OCI-LY3 (cell line): ENCODE results near the gene ADD3.

ENCODE experiments used
- H2AFZ ChIP-seq: fragments of 200-600, 300-600 bp; shearing (Covaris generic); 2 replicates; pipeline ENCODE4 v1.6.0; 2014; ENCODE audit warnings: antibody characterized with exemption, low read depth, low read length
- H3K27ac ChIP-seq: fragments of 200-600, 300-600 bp; sonication (generic); 2 replicates; pipeline ENCODE4 v1.5.1; 2014; ENCODE audit warnings: mild to moderate bottlenecking, low read length, moderate library complexity, mixed read lengths
- H3K27me3 ChIP-seq: fragments of 200-600, 300-600 bp; sonication (generic); 2 replicates; pipeline ENCODE4 v1.6.1; 2014; ENCODE audit warnings: low read depth, low read length, mixed read lengths
- H3K36me3 ChIP-seq: fragments of 200-600, 300-600 bp; sonication (generic); replicated peaks from 2 replicates; pipeline ENCODE3; 2014; ENCODE audit warnings: low read depth, low read length, mixed read lengths
- H3K4me1 ChIP-seq: fragments of 300-600, 200-600 bp; sonication (generic); 2 replicates; pipeline ENCODE4 v1.6.1; 2014; ENCODE audit warnings: low read length, mixed read lengths
- H3K4me2 ChIP-seq: fragments of 200-600, 300-600 bp; sonication (generic); 2 replicates; pipeline ENCODE4 v1.6.1; 2014; ENCODE audit warnings: low read length, mixed read lengths
- H3K4me3 ChIP-seq: fragments of 300-600, 200-600 bp; sonication (generic); 2 replicates; pipeline ENCODE4 v1.5.1; 2014; ENCODE audit warnings: antibody characterized with exemption, mild to moderate bottlenecking, low read length, moderate library complexity
- H3K79me2 ChIP-seq: fragments of 300-600, 200-600 bp; shearing (Covaris generic); 2 replicates; pipeline ENCODE4 v1.6.1; 2014; ENCODE audit warnings: mild to moderate bottlenecking, low read length, mixed read lengths
- H3K9ac ChIP-seq: fragments of 300-600, 200-600 bp; shearing (Covaris generic); 2 replicates; pipeline ENCODE4 v1.6.0; 2014; ENCODE audit warnings: mild to moderate bottlenecking, low read length, moderate library complexity
- H3K9me3 ChIP-seq: fragments of 200-600, 300-600 bp; shearing (Covaris generic); 2 replicates; pipeline ENCODE4 v1.6.1; 2014; ENCODE audit warnings: low read length, mixed read lengths; ENCODE audit not compliant: insufficient read depth
- H4K20me1 ChIP-seq: fragments of 200-600, 300-600 bp; sonication (generic); 2 replicates; pipeline ENCODE4 v1.6.1; 2016; ENCODE audit warnings: low read length, mixed read lengths; ENCODE audit not compliant: insufficient read depth
- EZH2phosphoT487 ChIP-seq: fragments of 200-600 bp; shearing (Covaris generic); IDR thresholded peaks from 2 replicates; pipeline ENCODE4 v1.6.1; 2018; ENCODE audit warnings: antibody characterized with exemption, mixed run types, low read depth
- TF ChIP-seq, protein P1 (sequence below): fragments of 200-600, 300-600 bp; sonication (generic); IDR thresholded peaks from 2 replicates; pipeline ENCODE4 v1.5.1; 2014; ENCODE audit warnings: antibody characterized with exemption, low read length, low read depth

Gene ADD3

DNA sequence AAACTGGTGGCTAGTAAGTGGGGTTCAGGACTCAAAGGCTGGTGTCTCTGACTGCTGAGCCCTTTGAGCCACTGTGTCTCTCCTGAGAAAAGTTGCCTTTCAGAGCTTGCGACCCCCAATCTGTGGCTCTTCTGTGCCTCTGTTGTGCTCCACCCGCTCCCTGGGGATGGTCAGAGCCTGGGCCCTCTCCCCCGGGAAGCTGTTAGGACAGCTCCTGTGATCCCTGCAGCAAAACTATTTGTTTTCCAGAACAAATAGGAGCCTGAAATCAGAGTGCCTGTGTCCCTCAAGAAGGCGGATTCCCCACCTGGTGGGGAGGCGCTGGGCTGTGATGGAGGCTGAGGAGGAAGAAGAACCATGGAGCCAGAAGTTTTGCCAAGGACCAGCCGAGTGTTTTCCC, 143.2 kb downstream of the ADD3 start:
- no peaks in the 10 kb centered on the region for H3K9me3 ChIP-seq
- TF ChIP-seq EZH2phosphoT487, result no peak
- TF ChIP-seq, protein P1, sequence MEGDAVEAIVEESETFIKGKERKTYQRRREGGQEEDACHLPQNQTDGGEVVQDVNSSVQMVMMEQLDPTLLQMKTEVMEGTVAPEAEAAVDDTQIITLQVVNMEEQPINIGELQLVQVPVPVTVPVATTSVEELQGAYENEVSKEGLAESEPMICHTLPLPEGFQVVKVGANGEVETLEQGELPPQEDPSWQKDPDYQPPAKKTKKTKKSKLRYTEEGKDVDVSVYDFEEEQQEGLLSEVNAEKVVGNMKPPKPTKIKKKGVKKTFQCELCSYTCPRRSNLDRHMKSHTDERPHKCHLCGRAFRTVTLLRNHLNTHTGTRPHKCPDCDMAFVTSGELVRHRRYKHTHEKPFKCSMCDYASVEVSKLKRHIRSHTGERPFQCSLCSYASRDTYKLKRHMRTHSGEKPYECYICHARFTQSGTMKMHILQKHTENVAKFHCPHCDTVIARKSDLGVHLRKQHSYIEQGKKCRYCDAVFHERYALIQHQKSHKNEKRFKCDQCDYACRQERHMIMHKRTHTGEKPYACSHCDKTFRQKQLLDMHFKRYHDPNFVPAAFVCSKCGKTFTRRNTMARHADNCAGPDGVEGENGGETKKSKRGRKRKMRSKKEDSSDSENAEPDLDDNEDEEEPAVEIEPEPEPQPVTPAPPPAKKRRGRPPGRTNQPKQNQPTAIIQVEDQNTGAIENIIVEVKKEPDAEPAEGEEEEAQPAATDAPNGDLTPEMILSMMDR, result no peak
- H3K4me3 ChIP-seq, result no peak overlapping the region
- no peak overlapping the region for H3K9ac ChIP-seq
- no peak overlapping the region for H2AFZ ChIP-seq
- H3K4me1 ChIP-seq, result no peaks in the 10 kb centered on the region
- no peak overlapping the region for H3K4me2 ChIP-seq
- H3K27ac ChIP-seq, result no peak overlapping the region
- H3K79me2 ChIP-seq, result no peaks in the 10 kb centered on the region
- H3K27me3 ChIP-seq, result peaks cover 29% of the 10 kb centered on the region
- no peaks in the 10 kb centered on the region for H4K20me1 ChIP-seq
- H3K36me3 ChIP-seq, result no peaks in the 10 kb centered on the region

DNA sequence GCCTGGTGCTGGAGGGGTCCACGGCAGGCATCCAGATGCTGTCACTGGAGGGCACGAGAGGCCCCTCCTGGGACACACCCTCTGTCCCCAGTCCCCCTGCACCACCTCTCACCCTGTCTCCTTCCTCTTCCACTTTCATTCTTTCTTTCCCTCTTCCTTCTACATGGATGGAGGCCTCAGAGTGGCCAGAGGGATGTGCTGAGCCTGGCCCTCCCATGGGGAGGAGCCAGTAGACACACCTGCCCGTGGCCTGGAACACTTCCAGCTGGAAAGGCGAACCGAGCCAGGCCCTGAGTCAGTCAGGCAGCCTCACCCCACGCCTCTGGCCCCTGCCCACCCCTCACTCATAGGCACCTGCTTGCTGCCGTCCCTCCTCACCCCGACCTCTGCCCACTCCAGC, 143.7 kb downstream of the ADD3 start:
- H3K79me2 ChIP-seq, result no peaks in the 10 kb centered on the region
- no peak overlapping the region for H3K27ac ChIP-seq
- H3K9ac ChIP-seq, result no peak overlapping the region
- H3K27me3 ChIP-seq, result peaks cover 28% of the 10 kb centered on the region
- no peaks in the 10 kb centered on the region for H3K4me1 ChIP-seq
- no peak overlapping the region for H3K4me2 ChIP-seq
- H3K4me3 ChIP-seq, result no peak overlapping the region
- TF ChIP-seq, protein P1, result no peak
- TF ChIP-seq EZH2phosphoT487, result no peak
- H2AFZ ChIP-seq, result no peak overlapping the region
- H3K9me3 ChIP-seq, result no peaks in the 10 kb centered on the region
- H3K36me3 ChIP-seq, result no peaks in the 10 kb centered on the region
- H4K20me1 ChIP-seq, result no peaks in the 10 kb centered on the region

DNA sequence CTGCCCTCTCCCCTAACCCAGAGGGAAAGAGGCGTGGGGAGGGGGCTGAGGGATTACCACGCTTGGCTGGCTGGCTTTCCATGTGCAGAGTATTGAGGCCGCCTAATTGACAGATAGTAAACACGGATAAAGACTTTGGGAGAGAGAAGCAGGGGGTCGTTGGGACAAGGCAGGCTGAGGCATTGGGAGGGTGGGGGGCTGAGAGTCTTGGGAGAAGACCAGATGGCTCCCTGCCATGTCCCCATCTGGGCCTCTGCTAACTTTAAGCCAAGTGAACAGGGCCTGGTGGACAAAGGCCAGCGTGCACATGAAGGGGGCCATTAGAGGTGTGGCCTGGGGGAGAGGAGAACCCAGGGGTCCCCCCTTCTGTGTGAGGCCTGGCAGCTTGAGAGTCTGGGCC, 144.2 kb downstream of the ADD3 start:
- Histone ChIP-seq H3K27ac (no peak overlapping the region), H3K4me3 (no peak overlapping the region), H3K9me3 (no peaks in the 10 kb centered on the region), H2AFZ (no peak overlapping the region), H3K79me2 (no peaks in the 10 kb centered on the region), H4K20me1 (no peaks in the 10 kb centered on the region), H3K4me2 (no peak overlapping the region), H3K27me3 (peaks cover 23% of the 10 kb centered on the region), H3K4me1 (no peaks in the 10 kb centered on the region), H3K9ac (no peak overlapping the region), H3K36me3 (no peaks in the 10 kb centered on the region)
- no peak for TF ChIP-seq EZH2phosphoT487
- TF ChIP-seq, protein P1, result no peak

GRCh38 chr10:110153396-110153795, 145.6 kb downstream of the ADD3 start:
- H3K27me3 ChIP-seq, result peaks cover 19% of the 10 kb centered on the region
- TF ChIP-seq, protein P1, result no peak
- no peak for TF ChIP-seq EZH2phosphoT487
- no peak overlapping the region for H3K4me3 ChIP-seq
- H3K36me3 ChIP-seq, result no peaks in the 10 kb centered on the region
- no peaks in the 10 kb centered on the region for H3K4me1 ChIP-seq
- no peaks in the 10 kb centered on the region for H4K20me1 ChIP-seq
- H3K27ac ChIP-seq, result no peak overlapping the region
- H3K9me3 ChIP-seq, result no peaks in the 10 kb centered on the region
- no peak overlapping the region for H3K4me2 ChIP-seq
- H2AFZ ChIP-seq, result no peak overlapping the region
- no peaks in the 10 kb centered on the region for H3K79me2 ChIP-seq
- H3K9ac ChIP-seq, result no peak overlapping the region
